CD1c-positive myeloid dendritic cell (primary cell): Measurements from ENCODE around the gene ACOXL.

Source experiments
- DNase-seq: peaks from one replicate; pipeline ENCODE4 v3.0.0-alpha.2; 2016; ENCODE audit errors: extremely low spot score

The ACOXL gene

DNA sequence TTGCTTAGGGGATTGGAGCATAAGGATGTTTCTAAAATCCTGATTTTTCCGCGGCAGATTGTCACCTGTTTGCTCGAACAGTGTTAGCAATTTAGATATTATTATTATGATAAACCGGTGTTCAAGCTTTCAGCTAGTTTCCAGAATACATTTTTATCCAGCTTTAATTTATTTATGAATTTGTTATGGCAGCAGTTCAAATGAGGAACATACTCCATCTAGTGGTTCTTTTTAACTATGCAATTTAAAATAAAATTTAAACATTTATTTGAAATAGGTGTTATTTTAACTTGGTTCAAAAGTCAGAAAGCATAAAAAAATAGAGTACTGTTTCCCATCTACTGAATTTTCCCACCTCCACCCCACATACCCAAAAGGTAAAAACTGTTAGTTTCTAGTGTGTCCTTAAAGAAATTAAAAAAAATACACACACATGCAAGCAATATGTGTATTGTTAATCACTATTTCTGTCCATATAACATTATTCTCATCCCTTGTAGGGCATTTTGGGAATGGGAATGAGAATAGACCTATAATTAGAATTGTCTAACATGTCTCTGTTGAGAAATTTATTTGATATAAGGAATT is 23.2 kb downstream of the ACOXL start:
- DNase-seq: peak; percentile 49

DNA sequence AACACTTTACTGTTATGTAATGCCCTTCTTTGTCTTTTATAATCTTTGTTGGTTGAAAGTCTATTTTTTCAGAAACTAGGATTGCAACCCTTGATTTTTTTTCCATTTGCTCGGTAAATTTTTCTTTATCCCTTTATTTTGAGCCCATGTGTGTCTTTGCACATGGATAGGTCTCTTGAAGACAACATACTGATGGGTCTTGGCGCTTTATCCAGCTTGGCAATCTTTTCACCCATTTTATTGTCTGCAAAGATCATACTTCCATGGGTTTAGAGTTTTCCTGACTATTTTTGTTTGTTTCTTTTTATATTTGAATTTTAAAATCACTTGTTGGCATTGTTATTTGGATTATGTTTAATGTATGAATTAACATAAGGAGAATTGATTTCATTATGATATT is 27.0 kb downstream of the ACOXL start:
- no peak for DNase-seq

DNA sequence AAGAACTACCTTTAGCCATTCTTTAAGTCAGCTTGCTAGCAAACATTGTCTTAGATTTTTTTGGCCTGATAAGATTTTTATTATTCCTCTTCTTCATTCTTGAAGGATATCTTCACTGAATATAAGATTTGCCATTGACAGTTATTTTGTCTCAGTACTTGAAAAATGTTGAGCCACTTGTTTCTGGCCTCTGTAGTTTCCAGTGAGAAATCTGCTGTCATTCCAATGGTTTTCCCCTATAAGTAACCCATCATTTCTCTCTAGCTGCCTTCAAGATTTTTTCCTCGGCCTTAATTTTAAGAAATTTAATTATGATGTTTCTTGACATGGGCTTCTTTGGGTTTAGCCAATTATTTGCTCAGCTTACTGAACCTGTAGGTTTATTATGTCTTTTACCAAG is 32.6 kb downstream of the ACOXL start:
- no peak for DNase-seq

DNA sequence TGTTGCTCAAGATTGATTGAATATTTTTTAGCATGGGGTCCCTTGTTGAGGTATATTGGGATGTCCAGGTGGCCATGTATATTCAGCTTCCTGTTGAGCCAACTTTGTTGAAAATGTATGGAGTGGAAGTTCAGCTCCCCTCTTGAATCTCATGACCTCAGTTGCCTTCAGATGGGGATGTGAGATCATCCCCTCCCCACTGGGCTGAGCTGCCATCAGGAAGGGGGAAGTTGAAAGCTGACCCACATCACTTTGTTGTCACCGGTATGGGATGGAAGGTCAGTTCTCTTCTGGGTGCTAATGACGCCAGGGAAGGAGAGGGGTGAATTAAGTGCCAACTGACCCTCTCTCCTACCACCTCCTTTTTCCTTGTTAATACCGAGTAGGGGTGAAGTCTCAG is 33.9 kb downstream of the ACOXL start:
- peak; percentile 4 for DNase-seq

DNA sequence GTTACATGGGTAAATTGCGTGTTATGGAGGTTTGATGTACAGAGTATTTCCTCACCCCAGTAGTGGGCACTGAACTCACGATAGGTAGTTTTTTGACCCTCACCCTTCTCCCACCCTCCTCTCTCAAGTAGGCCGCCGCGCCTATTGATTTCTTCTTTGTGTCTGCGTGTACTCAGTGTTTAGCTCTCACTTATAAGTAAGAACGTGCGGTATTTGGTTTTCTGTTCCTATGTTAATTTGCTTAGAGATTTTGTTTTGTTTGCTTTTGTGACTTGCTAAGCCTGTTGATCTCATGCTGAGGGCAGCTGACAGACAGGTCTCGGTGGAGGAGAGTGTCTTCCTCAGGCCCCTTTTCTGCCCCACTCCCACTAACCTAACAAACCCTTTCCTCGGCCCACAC is 36.2 kb downstream of the ACOXL start:
- DNase-seq: no peak

DNA sequence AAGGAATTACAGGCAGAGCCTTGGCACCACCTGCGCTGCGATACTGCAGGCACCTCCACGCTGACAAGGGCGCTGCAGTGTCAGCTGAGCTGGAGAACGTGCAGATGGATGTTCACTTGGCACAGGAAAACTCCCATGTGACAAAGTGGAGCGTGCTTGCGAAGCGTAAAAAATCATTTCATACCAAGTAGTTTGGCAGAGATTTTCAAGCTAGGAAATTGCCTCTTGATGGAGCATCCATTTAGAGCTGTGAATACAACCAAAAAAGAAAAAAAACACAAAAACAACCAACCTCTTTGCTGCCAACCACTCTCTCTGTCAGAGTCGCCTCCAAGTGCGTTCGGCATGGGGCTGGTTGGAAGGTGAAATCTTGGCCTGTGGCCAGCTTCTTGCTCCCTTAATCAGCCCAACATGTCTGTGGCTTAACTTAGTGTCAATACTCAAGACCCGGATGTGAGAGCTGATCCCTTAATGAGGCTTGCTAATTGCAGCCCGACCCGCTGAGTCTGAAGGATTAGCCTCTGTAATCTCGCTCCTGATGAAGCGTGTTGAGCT is 38.1 kb downstream of the ACOXL start:
- DNase-seq: no peak

DNA sequence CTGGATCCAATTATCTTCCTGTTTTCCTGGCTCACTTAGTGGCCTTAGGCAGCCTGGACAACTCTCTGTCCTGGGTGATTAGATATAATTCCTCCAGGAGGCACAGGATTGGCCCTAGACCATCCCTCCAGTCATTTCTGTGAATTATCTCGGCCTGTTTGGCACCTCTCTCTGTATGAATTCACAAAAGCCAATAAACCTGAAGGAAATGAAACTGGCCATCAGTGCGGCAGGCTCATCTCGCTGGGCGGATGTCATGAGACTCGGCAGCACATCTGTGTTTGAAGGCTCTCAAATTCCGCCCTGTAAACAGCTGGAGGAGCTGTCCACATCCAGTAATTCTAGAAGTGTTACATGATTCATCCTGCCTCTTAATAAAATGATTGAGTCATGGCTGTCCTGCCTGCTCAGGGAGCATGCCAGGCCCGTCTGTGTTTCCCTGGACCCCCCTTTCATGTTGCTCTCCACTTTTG is 38.6 kb downstream of the ACOXL start:
- no peak for DNase-seq

DNA sequence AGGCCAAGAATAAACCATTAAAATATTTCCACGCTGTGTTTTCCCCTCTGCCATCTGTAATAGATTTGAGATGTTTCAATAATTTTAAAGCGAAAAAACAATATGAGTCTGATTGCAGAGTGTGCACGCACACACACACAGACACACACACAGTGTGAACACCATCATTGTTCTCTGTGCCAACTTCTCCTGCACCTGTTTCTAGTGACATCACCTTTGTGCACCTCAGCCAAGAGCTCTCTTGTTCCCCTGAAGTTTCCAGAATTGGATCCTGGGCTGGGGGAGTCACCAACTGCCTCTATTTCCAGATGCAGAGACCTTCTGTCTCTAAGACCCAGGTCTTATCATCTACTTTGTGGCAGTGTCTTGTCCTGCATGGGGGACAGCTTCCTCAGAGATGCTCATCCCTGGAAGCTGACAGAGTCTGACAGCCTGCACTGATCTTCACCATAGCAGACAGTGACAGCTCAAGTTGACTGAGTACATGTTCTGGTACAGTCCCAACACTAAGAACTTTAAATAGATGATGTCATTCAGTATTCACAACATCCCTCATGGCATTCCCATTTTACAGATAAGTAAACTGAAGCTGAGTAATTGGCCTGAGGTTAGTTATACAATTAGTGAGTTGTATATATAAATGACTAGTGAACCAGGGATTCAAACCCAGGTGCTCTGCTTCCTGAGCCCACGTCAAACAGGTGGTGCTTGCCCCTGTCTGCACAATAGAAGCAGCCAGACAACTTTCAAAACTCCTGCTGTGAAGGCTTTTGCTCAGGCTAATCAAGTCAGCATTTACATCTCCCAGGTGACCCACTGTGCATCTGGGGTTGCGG is 39.4 kb downstream of the ACOXL start:
- DNase-seq: no peak

DNA sequence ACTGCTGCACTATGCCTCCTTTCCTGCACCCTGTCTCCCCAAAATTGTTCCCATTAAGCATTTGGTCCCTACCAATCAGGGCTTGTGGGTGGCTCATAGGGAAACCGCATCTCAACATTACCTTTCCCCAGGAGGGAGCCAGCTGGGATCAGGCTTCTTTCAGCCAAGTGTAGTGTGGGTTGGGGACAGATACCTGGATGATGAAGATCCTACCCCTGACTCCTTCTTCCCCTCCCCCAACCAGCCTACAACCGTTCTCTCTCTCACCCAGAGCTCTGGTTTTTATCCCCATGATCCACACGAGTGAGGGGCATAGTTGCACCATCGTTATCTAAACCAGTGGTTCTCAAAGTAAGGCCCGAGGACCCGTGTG is 40.0 kb downstream of the ACOXL start:
- no peak for DNase-seq

DNA sequence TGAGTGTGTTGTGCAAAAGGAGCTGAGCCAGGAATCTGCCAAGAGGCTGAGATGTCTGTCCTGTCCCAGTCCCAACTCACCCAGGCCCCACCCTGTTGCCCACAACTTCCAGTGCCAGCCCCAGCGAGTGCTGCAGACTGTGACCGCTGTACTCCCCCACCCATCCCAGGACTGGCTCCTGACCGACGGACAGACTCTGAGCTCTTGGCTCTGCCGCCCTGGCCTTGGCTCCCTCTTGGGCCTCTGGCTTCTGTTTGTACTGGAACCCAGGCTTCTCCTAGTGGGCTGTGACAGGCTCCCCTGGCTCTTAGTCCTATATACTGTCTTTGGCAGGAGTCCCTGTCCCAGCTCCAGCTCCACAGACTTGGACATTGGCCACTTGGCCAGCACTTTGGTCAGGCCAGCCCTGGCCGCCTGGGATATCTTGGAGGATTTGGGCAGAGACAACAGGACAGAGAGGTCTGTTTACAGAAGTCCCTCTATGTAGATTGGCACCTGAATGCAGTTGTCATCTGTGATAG is 41.1 kb downstream of the ACOXL start:
- no peak for DNase-seq

DNA sequence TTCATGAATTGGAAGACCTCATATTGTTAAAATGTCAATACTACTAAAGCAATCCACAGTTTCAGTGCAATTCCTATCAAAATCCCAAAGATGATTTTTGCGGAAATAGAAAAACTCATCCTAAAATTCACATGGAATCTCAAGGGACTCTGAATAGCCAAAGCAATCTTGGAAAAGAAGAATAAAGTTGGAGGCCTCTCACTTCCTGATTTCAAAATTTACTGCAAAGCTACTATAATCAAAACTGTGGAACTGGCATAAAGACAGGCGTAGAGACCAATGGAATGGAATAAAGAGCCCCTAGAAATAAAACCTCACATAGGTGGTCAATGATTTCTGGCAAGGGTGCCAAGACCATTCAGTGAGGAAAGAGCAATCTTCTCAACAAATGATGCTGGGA is 42.3 kb downstream of the ACOXL start:
- no peak for DNase-seq

DNA sequence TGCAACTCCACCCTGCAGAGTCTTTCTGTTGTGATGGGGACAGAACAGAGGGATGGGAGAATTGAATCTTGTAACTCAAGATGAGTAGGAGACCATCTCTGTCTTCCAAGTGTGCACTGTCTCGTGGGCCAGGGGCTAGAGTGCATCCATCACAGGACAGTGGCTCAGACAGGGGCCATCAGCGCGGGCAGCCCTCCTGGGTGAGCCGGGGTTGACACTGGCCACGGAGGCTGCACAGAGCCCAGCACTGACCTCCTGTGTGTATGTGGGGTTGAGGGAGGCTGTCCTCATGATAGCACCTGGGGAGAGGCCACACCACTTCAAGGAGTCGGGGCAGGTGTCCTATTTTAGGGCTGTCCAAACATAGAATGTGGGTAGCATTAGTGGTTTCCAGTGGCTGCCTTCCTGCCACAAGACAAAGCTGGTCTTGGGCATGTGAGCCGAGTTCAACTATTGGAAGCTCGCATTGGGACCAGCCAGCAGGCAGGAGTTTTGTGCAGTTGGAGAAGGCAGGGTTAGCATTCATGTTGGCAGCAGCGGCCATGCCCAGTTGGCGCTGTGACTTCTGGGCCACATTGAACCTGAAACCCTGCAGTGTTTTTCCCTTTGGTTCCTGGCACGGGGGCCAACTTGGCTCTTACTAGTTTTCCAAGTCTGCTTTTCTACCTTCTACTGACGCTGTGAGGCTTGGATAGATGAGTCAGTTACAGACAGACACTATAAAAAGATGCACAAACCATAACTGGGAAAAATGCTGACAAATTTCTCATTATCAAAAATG is 45.3 kb downstream of the ACOXL start:
- DNase-seq: no peak

DNA sequence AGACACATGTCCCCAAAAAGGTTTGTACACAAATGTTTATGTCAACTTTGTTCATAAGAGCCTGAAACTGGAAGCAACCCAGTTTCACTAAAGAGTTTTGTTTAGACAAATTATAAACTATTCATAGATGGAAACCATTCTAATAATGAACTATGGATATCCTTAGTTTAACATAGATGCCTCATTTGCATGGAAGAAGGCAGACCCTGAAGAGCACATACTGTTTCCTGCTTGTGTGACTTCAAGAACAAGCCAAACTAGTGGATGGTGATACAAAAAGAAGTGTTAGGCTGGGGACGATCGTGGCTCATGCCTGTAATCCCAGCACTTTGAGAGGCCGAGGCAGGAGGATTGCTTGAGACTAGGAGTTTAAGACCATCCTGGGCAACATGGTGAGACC is 48.1 kb downstream of the ACOXL start:
- DNase-seq: no peak

DNA sequence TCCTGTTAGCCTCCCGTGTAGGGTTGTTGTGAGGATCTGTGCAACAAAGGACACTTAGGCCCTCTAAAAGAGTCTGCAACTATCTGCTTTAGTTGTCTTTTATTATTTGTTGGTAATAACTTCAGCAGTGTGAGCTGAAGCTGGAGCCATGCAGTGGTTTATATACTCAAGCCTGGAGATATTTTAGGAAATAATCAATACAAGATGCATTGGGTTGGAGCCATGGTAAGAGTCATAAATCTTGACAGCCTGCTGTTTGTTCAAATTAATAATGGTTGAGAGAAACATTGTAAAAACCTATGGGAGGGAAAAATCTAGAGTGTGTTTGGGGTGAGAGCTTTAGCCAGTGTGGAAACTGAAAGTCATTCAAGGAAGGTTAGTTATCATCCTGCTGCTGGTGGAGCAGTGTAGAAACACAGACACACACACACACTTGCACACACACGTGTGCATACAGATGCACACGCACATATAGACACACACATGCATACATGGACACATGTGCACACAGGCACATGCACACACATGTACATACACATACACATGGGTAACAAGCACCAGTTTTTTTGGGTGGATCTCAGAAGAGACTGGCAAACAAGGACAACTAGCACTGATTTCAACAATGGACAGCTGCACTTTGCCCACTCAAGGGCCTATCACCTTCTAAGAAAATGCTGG is 51.0 kb downstream of the ACOXL start:
- no peak for DNase-seq

DNA sequence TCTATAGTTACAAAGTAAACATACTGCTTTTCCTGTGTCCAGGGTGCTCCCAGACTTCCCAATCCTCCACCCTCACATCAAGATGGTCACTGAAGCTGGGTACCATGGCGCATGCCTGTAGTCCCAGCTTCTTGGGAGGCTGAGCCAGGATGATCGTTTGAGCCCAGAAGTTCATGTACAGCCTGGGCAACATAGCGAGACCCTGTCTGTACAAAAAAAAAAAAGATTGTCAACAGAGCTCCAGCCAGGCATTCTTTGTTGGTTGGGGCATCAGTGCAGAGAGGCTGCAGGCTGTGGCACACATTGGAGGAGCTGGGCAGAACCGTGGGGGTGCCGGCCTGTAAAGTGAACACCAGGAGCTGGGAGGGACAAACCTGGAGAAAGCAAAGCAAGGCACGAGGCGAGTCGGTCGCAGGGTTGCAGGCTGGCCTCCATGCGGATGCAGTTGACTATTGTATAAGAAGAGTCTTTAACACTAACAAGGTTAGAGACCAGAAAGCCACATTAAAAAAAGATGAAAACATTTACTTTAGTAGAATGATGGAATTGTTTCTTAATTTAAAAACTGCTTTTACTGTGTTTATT is 51.8 kb downstream of the ACOXL start:
- no peak for DNase-seq

DNA sequence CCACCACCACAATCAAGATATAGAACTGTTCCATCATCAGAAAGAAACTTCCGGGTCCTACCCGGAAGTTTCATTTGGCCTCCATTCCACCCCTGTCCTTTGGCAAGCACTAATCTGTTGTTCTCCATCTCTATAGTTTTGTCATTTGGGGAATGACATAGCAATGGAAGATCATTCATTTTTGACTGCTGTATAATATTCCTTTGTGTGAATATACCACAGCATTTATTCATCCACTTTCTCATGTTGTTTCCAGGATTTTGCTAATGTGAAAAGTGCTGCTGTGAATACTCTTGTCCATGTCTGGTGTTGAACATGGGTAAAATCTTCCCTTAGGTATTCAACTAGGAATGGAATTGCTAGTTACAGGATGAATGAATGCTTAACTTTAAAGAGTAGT is 53.1 kb downstream of the ACOXL start:
- no peak for DNase-seq

DNA sequence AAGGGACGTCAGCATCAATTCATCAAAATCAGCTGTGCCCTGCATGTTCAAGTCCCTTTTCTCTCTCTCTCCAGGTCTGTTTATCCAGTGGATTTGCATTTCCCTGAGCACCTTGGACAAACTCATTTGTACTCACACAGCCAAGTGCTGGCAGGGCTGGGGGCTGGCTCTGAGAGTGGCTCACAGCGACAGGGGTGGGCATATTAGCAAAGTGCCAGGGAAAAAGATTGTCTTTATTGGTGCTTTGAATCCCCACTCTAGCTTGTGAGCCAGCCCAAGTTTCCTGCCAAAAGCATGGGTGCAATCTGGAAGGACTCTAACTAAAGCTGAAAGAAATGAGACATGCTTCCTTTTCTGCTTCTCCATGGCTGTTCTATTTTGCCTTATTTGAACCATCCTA is 56.6 kb downstream of the ACOXL start:
- DNase-seq: no peak

DNA sequence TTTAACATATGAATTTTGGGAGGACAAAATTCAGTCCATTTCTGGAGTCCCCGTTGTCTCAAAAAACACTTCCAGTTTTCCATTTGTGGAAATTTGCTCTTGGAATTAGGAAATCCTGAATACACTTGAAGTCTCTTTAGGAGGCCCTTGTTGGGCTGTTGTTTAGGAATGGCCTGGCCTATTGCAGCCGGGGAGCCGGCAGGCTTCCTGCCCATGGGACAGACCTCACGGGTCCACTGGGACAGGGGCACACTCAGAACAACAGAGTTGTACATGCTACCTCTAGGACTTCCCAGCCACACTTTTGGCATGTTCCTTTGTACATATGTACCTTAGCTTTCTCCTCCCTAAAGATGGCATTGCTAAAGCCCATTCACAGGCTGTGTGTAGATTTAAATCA is 57.3 kb downstream of the ACOXL start:
- no peak for DNase-seq

DNA sequence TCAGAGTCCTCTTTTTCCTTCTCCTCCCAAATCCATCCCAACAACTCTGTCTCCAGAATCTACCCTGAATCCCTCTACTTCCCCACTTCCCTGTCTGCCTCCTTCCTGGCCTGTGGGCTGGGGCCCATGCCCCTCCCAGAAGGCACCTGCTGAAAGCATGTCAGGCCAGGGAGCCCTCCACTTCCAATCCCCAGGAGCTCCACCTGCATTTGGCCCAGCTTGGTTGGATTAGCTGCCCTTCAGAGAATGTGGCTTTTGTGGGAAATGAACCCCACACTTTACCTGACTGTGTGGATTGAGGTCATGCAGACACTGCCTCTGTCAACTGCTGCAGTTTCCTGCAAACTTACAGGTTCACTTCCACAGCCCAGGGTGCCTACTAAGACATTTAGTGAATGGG is 58.5 kb downstream of the ACOXL start:
- DNase-seq: no peak

DNA sequence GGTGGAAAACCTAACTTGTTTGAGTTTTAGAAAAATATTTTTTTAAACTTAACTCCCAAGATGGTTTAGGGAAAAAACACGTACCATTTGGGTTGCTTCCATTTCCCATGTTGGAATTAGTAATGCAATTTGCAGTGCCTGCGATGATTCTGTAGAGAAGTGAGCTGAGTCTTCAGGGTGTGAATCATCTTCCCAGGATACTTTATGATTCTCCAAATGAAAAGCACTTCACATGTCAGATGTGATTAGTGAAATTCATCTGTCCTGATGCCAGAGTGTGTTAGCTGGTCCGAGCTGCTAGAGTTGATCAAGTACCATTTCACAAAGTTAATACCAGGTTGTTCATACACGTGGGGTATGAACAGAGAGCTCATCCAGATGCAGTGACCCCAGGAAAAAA is 59.1 kb downstream of the ACOXL start:
- DNase-seq: no peak

DNA sequence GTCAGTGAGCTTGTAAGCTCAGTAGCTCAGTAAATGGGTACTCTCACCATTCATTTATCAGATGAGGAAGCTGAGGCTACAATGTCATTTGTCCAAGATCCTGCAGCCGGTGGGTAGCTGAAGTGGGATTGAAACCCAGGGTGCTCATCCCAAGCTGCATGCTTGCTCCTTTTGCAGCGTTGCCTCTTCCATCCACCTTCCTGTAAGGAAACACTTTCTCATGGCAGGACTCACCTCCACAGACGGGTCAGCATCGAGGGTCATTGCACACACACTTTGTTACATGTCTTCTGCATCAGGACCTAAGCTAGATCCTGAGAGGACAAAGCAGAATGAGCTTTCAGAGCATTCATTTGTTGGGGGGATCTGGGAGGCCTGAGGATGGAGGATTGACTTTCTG is 60.7 kb downstream of the ACOXL start:
- no peak for DNase-seq
